Measurements from ENCODE around the gene FERMT2. TPM values are rescaled to one million over a fixed set of nuclear protein-coding genes. Genes with fewer than 3 reads are reported as not detected.

FERMT2 gene
- polyA plus RNA-seq, 2 of the 4 experiments (the other 2 are of a cell fraction): 42.9 to 102 TPM

GRCh38 chr14:52821805-52822250 lies 129.0 kb downstream of the FERMT2 start:
- ATAC-seq (no peak), DNase-seq (ENCODE audit: low read depth in 1 of 2, low spot score in 1 of 2) (no peak), FAIRE-seq (no peak)
- no peak overlapping the region for H3K4me3 ChIP-seq
- POLR2A ChIA-PET: no interaction called here
- peaks cover 21% of the 10 kb centered on the region; the same call in 2 of the 3 replicates for H3K4me1 ChIP-seq
- TF ChIP-seq MAFK (IDR thresholded peaks at IDR 0.05; ENCODE audit: partially characterized antibody): no peak
- TF ChIP-seq ESRRA (IDR thresholded peaks at IDR 0.05; ENCODE audit: borderline replicate concordance, low read length): no peak
- TF ChIP-seq EHMT2 (IDR thresholded peaks at IDR 0.05; ENCODE audit: low read depth): no peak
- no peak for TF ChIP-seq RARB (CRISPR knock-in tag; IDR thresholded peaks at IDR 0.05)
- TF ChIP-seq KDM1A (IDR thresholded peaks at IDR 0.05; ENCODE audit: low read depth): no peak
- TF ChIP-seq FOSB (CRISPR knock-in tag; IDR thresholded peaks at IDR 0.05): no peak
- no peak for TF ChIP-seq RNF2 (IDR thresholded peaks at IDR 0.05; ENCODE audit: borderline replicate concordance, low read depth)
- no peak for TF ChIP-seq RAD21 (conservative IDR thresholded peaks at IDR 0.05 in 1 of 2, IDR thresholded peaks at IDR 0.05 in 1 of 2)
- no peak for TF ChIP-seq CHD2 (IDR thresholded peaks at IDR 0.05; ENCODE audit: low read length, partially characterized antibody)
- TF ChIP-seq CHD4 (IDR thresholded peaks at IDR 0.05; ENCODE audit: borderline replicate concordance): no peak
- TF ChIP-seq EP300 (IDR thresholded peaks at IDR 0.05): no peak
- TF ChIP-seq HOXB13 (CRISPR knock-in tag; IDR thresholded peaks at IDR 0.05; ENCODE audit: low read depth): no peak
- no peak for TF ChIP-seq USF2 (IDR thresholded peaks at IDR 0.05)
- no peak for TF ChIP-seq MYC (IDR thresholded peaks at IDR 0.05; ENCODE audit: borderline replicate concordance, low read length)
- no peak for TF ChIP-seq FOSL2 (IDR thresholded peaks at IDR 0.05)
- no peak for TF ChIP-seq FOSL2 (CRISPR knock-in tag; IDR thresholded peaks at IDR 0.05)
- TF ChIP-seq BHLHE40 (IDR thresholded peaks at IDR 0.05; ENCODE audit: low read depth, low read length): no peak
- TF ChIP-seq BCL3 (IDR thresholded peaks at IDR 0.05): no peak
- peak overlapping the region; percentile 60 for H3K4me2 ChIP-seq
- H3K27ac ChIP-seq: no peak overlapping the region
- WGBS (ENCODE audit: missing lambda C conversion rate): 15% methylated on average over 7 of the region's 7 CpGs
- CTCF ChIA-PET: interaction anchor here (1.7 to 7.4 kb wide), 3 partner anchors 141 to 233 kb away, joined by 6 to 53 read pairs (median 25); no protein-coding TSS in a partner anchor
- H3K9me3 ChIP-seq: no peaks in the 10 kb centered on the region

GRCh38 chr14:52808101-52808500 lies 142.7 kb downstream of the FERMT2 start:
- ATAC-seq: no peak
- TF ChIP-seq NFE2L2 (conservative IDR thresholded peaks at IDR 0.05; ENCODE audit: low read length) (no peak), TP53 (CRISPR knock-in tag; IDR thresholded peaks at IDR 0.05) (no peak), GATA3 (IDR thresholded peaks at IDR 0.05; ENCODE audit: borderline replicate concordance) (no peak), EHMT2 (IDR thresholded peaks at IDR 0.05; ENCODE audit: low read depth) (no peak), RCOR1 (IDR thresholded peaks at IDR 0.05; ENCODE audit: low read depth, low read length) (no peak), FOSB (CRISPR knock-in tag; IDR thresholded peaks at IDR 0.05) (no peak)
- DNase-seq (ENCODE audit: low read depth in 1 of 2, low spot score in 1 of 2): no peak
- ChIA-PET CTCF (interaction anchor here (1.0 to 1.3 kb wide), 2 partner anchors 15 to 153 kb away, joined by 3 to 4 read pairs; no protein-coding TSS in a partner anchor), POLR2A (no interaction called here)
- H3K4me1 ChIP-seq: no peaks in the 10 kb centered on the region; the same call in 2 of the 3 replicates
- H3K9me3 ChIP-seq: no peaks in the 10 kb centered on the region
- no peak overlapping the region for H3K27ac ChIP-seq
- no peak for FAIRE-seq
- WGBS (ENCODE audit: missing lambda C conversion rate): 93% methylated on average over 1 of the region's 1 CpG
- no peak overlapping the region for H3K4me2 ChIP-seq
- H3K4me3 ChIP-seq: no peak overlapping the region

Other genes starting within 250 kb of the FERMT2 start
- gene PSMC6, start 243.8 kb downstream of the FERMT2 start, polyA plus RNA-seq (2011; rRNA removed): 115 and 180 TPM in 2 replicates
- gene PSMC6, start 243.8 kb downstream of the FERMT2 start, polyA plus RNA-seq (2017; fragmentation: RNase III; extraction: RNeasy Plus Mini Kit Qiagen cat#74134 plus additional on column Dnase treatment): 147 to 167 TPM (median 150 TPM) in 3 replicates
- 9.1 and 12.0 TPM in 2 replicates for gene STYX, start 220.9 kb downstream of the FERMT2 start, polyA plus RNA-seq (2011; rRNA removed)
- gene STYX, start 220.9 kb downstream of the FERMT2 start, polyA plus RNA-seq (2017; fragmentation: RNase III; extraction: RNeasy Plus Mini Kit Qiagen cat#74134 plus additional on column Dnase treatment): 6.6 to 7.6 TPM (median 7.6 TPM) in 3 replicates
- 56.9 and 74.3 TPM in 2 replicates for gene GNPNAT1, start 159.4 kb downstream of the FERMT2 start, polyA plus RNA-seq (2011; rRNA removed)
- 47.4 to 49.5 TPM (median 48.6 TPM) in 3 replicates for gene GNPNAT1, start 159.4 kb downstream of the FERMT2 start, polyA plus RNA-seq (2017; fragmentation: RNase III; extraction: RNeasy Plus Mini Kit Qiagen cat#74134 plus additional on column Dnase treatment)
- gene DDHD1, start 202.3 kb upstream of the FERMT2 start, polyA plus RNA-seq (2011; rRNA removed): 9.5 and 12.3 TPM in 2 replicates
- gene DDHD1, start 202.3 kb upstream of the FERMT2 start, polyA plus RNA-seq (2017; fragmentation: RNase III; extraction: RNeasy Plus Mini Kit Qiagen cat#74134 plus additional on column Dnase treatment): 6.1 to 6.3 TPM (median 6.2 TPM) in 3 replicates